Keratinocyte (primary cell): ENCODE results near the gene LYPD1. TPM values are rescaled to one million over a fixed set of nuclear protein-coding genes. Genes with fewer than 3 reads are reported as not detected.

Experiments used
- DNase-seq: peaks from one replicate; pipeline ENCODE4 v3.0.0-alpha.2; 2011; ENCODE audit warnings: low read depth, missing footprints, low spot score
- FAIRE-seq: peaks from 2 replicates; lab custom pipeline; 2011; peaks lifted over from hg19 to GRCh38; lab: Jason Lieb, UNC
- H2AFZ ChIP-seq: 2 replicates; pipeline ENCODE4 v1.6.0; 2012; ENCODE audit warnings: low read length, control low read depth, inconsistent platforms; ENCODE audit not compliant: control insufficient read depth
- H3K27ac ChIP-seq: 2 replicates; pipeline ENCODE4 v1.5.1; 2011; ENCODE audit warnings: low read length; ENCODE audit not compliant: control insufficient read depth, insufficient read depth
- H3K27me3 ChIP-seq: 3 replicates; pipeline ENCODE4 v1.6.0; 2011; ENCODE audit warnings: low read length; ENCODE audit not compliant: control insufficient read depth, insufficient read depth; ENCODE audit errors: extremely low read depth
- H3K36me3 ChIP-seq, 2 experiments: 2 replicates in 1 of 2; 3 replicates in 1 of 2; pipeline ENCODE4 v1.5.1; 2011; ENCODE audit warnings: low read length in 2 of 2, mild to moderate bottlenecking in 1 of 2; ENCODE audit not compliant: control insufficient read depth in 2 of 2, insufficient read depth in 2 of 2; ENCODE audit errors: extremely low read depth in 1 of 2
- H3K4me1 ChIP-seq: 3 replicates; pipeline ENCODE4 v1.5.1; 2011; ENCODE audit warnings: low read length; ENCODE audit not compliant: control insufficient read depth, insufficient read depth; ENCODE audit errors: extremely low read depth
- H3K4me2 ChIP-seq: 3 replicates; pipeline ENCODE4 v1.6.0; 2011; ENCODE audit warnings: low read depth, low read length; ENCODE audit not compliant: control insufficient read depth, insufficient read depth; ENCODE audit errors: extremely low read depth
- H3K4me3 ChIP-seq, 3 experiments: fragments of 200-600 bp in 1 of 3; sonication (generic) in 1 of 3; 2 replicates in 2 of 3; 3 replicates in 1 of 3; pipeline ENCODE4 v1.5.1; 2011 to 2016; ENCODE audit warnings: low read length in 3 of 3, mild to moderate bottlenecking in 3 of 3, control low read depth in 2 of 3, inconsistent platforms in 1 of 3, low read depth in 1 of 3, mixed read lengths in 1 of 3, mixed run types in 1 of 3, moderate library complexity in 1 of 3; ENCODE audit not compliant: control insufficient read depth in 2 of 3, insufficient read depth in 2 of 3; ENCODE audit errors: extremely low read depth in 1 of 3
- H3K79me2 ChIP-seq: 2 replicates; pipeline ENCODE4 v1.6.0; 2012; ENCODE audit warnings: low read length; ENCODE audit not compliant: control insufficient read depth, insufficient read depth
- H3K9ac ChIP-seq: 3 replicates; pipeline ENCODE4 v1.6.0; 2011; ENCODE audit warnings: low read length; ENCODE audit not compliant: control insufficient read depth, insufficient read depth; ENCODE audit errors: extremely low read depth
- H3K9me1 ChIP-seq: 3 replicates; pipeline ENCODE4 v1.6.0; 2011; ENCODE audit warnings: low read length; ENCODE audit not compliant: control insufficient read depth, insufficient read depth; ENCODE audit errors: extremely low read depth
- H3K9me3 ChIP-seq: 2 replicates; pipeline ENCODE4 v1.5.1; 2012; ENCODE audit warnings: low read depth, low read length; ENCODE audit not compliant: control insufficient read depth
- H4K20me1 ChIP-seq: 3 replicates; pipeline ENCODE4 v1.6.0; 2011; ENCODE audit warnings: low read length; ENCODE audit not compliant: control insufficient read depth, insufficient read depth; ENCODE audit errors: extremely low read depth
- CTCF ChIP-seq, 3 experiments: IDR thresholded peaks in 1 of 3; conservative IDR thresholded peaks in 1 of 3; optimal IDR thresholded peaks in 1 of 3; 2 replicates in 2 of 3; 3 replicates in 1 of 3; pipeline versions ENCODE3 to v1.5.1; 2011; ENCODE audit warnings: low read length in 3 of 3, mild to moderate bottlenecking in 3 of 3, moderate library complexity in 2 of 3, control low read depth in 1 of 3, inconsistent platforms in 1 of 3; ENCODE audit not compliant: insufficient read depth in 2 of 3; ENCODE audit errors: extremely low read depth in 1 of 3
- EZH2 ChIP-seq: IDR thresholded peaks from one replicate; pipeline ENCODE4 v1.6.1; 2012; ENCODE audit warnings: inconsistent platforms, mild to moderate bottlenecking, low read length, moderate library complexity
- dilution Hi-C: fragments of 300-500 bp; cut with MboI; formaldehyde crosslinking; loops from one replicate; pipeline ENCODE4 v1.7.0; 2020; ENCODE audit warnings: low sequenced_read_pairs; ENCODE audit not compliant: extremely low pct_ligation_motif_present
- polyA plus RNA-seq, 5 experiments: library from polyadenylated mRNA; depleted of rRNA in 3 of 5; stranded (reverse) in 3 of 5; stranded (forward) in 1 of 5; unstranded in 1 of 5; fragments of >200 nt; gene quantifications; 1 replicate in 1 of 5; 2 replicates in 3 of 5; 3 replicates in 1 of 5; pipeline versions ENCODE4 v1.2.1 to v1.2.3, GENCODE V29; 2011 to 2012; ENCODE audit warnings: missing spikeins in 2 of 5, low read depth in 1 of 5, low replicate concordance in 1 of 5

The LYPD1 gene
- polyA plus RNA-seq, 1 donor (not counting 4 experiments of a cell fraction or from before 2014, with no cell fraction given), result 0.03 TPM

GRCh38 chr2:132681766-132682165 lies 11.8 kb upstream of the LYPD1 start:
- TF ChIP-seq EZH2 (no peak), CTCF (optimal IDR thresholded peaks at IDR 0.05 in 1 of 3, IDR thresholded peaks at IDR 0.05 in 1 of 3, conservative IDR thresholded peaks at IDR 0.05 in 1 of 3; ENCODE audit: extremely low read depth in 1 of 3, insufficient read depth in 2 of 3, low read length in 3 of 3) (no peak)

GRCh38 chr2:132680544-132680943 lies 10.5 kb upstream of the LYPD1 start:
- H3K27ac ChIP-seq, result no peak overlapping the region
- no peak for FAIRE-seq
- H3K36me3 ChIP-seq, result no peaks in the 10 kb centered on the region
- H2AFZ ChIP-seq, result no peak overlapping the region
- H3K4me1 ChIP-seq, result no peaks in the 10 kb centered on the region
- H3K9me3 ChIP-seq, result no peaks in the 10 kb centered on the region
- H3K27me3 ChIP-seq, result no peaks in the 10 kb centered on the region
- no peaks in the 10 kb centered on the region for H4K20me1 ChIP-seq
- no peak overlapping the region for H3K9ac ChIP-seq
- dilution Hi-C loops, result no loop called here
- DNase-seq, result no peak
- H3K9me1 ChIP-seq, result no peaks in the 10 kb centered on the region
- H3K79me2 ChIP-seq, result no peaks in the 10 kb centered on the region
- no peak overlapping the region for H3K4me3 ChIP-seq
- H3K4me2 ChIP-seq, result no peak overlapping the region
- TF ChIP-seq CTCF (optimal IDR thresholded peaks at IDR 0.05 in 1 of 3, IDR thresholded peaks at IDR 0.05 in 1 of 3, conservative IDR thresholded peaks at IDR 0.05 in 1 of 3; ENCODE audit: extremely low read depth in 1 of 3, insufficient read depth in 2 of 3, low read length in 3 of 3), result no peak
- no peak for TF ChIP-seq EZH2

More at GRCh38 chr2:132681766-132682165, 11.8 kb upstream of the LYPD1 start:
- H3K9me1 ChIP-seq, result no peaks in the 10 kb centered on the region
- no peak overlapping the region for H3K9ac ChIP-seq
- no peak overlapping the region for H3K4me2 ChIP-seq
- no peaks in the 10 kb centered on the region for H3K27me3 ChIP-seq
- FAIRE-seq, result no peak
- no peak overlapping the region for H2AFZ ChIP-seq
- no peaks in the 10 kb centered on the region for H3K36me3 ChIP-seq
- dilution Hi-C loops, result no loop called here
- H3K9me3 ChIP-seq, result no peaks in the 10 kb centered on the region
- H3K27ac ChIP-seq, result no peak overlapping the region
- H3K4me1 ChIP-seq, result no peaks in the 10 kb centered on the region
- no peak for DNase-seq
- H3K4me3 ChIP-seq, result no peak overlapping the region
- no peaks in the 10 kb centered on the region for H4K20me1 ChIP-seq
- H3K79me2 ChIP-seq, result no peaks in the 10 kb centered on the region
